Upper lobe of left lung (tissue), 6 donors: ENCODE measurements around the gene GALNT18. TPM values are rescaled to one million over a fixed set of nuclear protein-coding genes. Genes with fewer than 3 reads are reported as not detected.

Source experiments
- ATAC-seq, 2 donors: fragments of 200-7000 bp; cut with Tn5 transposase; one replicate each; pipeline ENCODE4 v1.9.1; 2022; ENCODE audit warnings: mild to moderate bottlenecking in 2 of 2, moderate library complexity in 2 of 2; ENCODE audit not compliant: low FRiP score in 2 of 2
- DNase-seq, 2 donors: peaks; one replicate each; pipeline ENCODE4 v3.0.0-alpha.2; 2019 to 2020
- H3K27ac ChIP-seq, 4 donors: fragments of 200-600 bp; sonication (generic); one replicate each; pipeline ENCODE4 v1.5.1; 2016 to 2019
- H3K27me3 ChIP-seq, 4 donors: fragments of 200-600 bp; sonication (generic); one replicate each; pipeline ENCODE4 v1.5.1; 2017 to 2019
- H3K36me3 ChIP-seq, 4 donors: fragments of 200-600 bp; sonication (generic); one replicate each; pipeline ENCODE4 v1.5.1; 2016 to 2019
- H3K4me1 ChIP-seq, 4 donors: fragments of 200-600 bp; sonication (generic); one replicate each; pipeline ENCODE4 v1.5.1; 2018 to 2019
- H3K4me3 ChIP-seq, 4 donors: fragments of 200-600 bp; sonication (generic); one replicate each; pipeline ENCODE4 v1.5.1; 2017 to 2019; ENCODE audit warnings: mild to moderate bottlenecking in 2 of 4, moderate library complexity in 1 of 4
- H3K9me3 ChIP-seq, 4 donors: fragments of 200-600 bp; sonication (generic); one replicate each; pipeline ENCODE4 v1.5.1; 2018 to 2019
- CTCF ChIP-seq, 6 experiments: fragments of 450-650 bp in 4 of 6; fragments of 200-600 bp in 2 of 6; sonication (generic) in 2 of 6; IDR thresholded peaks; one replicate each; pipeline ENCODE4 v1.5.1; 2016 to 2019; ENCODE audit warnings: antibody characterized with exemption in 6 of 6
- EP300 ChIP-seq, 4 donors: sonication (generic); formaldehyde crosslinking; IDR thresholded peaks; one replicate each; pipeline ENCODE4 v1.5.1; 2017; ENCODE audit warnings: antibody characterized with exemption in 4 of 4, control low read depth in 2 of 4
- POLR2A ChIP-seq, 4 donors: fragments of 450-650 bp; IDR thresholded peaks; one replicate each; pipeline ENCODE4 v1.5.1; 2016 to 2017; ENCODE audit warnings: antibody characterized with exemption in 4 of 4, mild to moderate bottlenecking in 2 of 4
- POLR2AphosphoS5 ChIP-seq, 2 donors: sonication (generic); formaldehyde crosslinking; IDR thresholded peaks; one replicate each; pipeline ENCODE4 v1.5.1; 2017; ENCODE audit warnings: antibody characterized with exemption in 2 of 2
- WGBS, 2 donors: methylation state at CpG; one replicate each; pipeline ENCODE4 v1.1.5; 2017 to 2018; 5-methylcytosine and 5-hydroxymethylcytosine counted together
- total RNA-seq, 6 donors: library from RNA; depleted of rRNA in 4 of 6; stranded (reverse); fragments of >200 nt in 4 of 6; gene quantifications; one replicate each; pipeline versions ENCODE4 v1.1.0 to v1.2.1, GENCODE V29; 2016 to 2021
- donor health status: DM: no; HTN: no; CAD: no; lungs with moderate emphysema.
- donor health status: DM: no; HTN: yes; CAD: no; lungs with severe emphysema.

Gene GALNT18
- total RNA-seq, 6 donors from 2014 or later, result 48.2 to 115 (median 61.8) TPM

- no peaks in the 10 kb centered on the region for H3K9me3 ChIP-seq
- TF ChIP-seq CTCF (IDR thresholded peaks at IDR 0.05), result no peak
- no peak for TF ChIP-seq POLR2A (IDR thresholded peaks at IDR 0.05)
- TF ChIP-seq EP300 (IDR thresholded peaks at IDR 0.05), result no peak
- TF ChIP-seq POLR2AphosphoS5 (IDR thresholded peaks at IDR 0.05), result no peak
- H3K27me3 ChIP-seq, result no peaks in the 10 kb centered on the region
- H3K4me3 ChIP-seq, result no peak overlapping the region
- DNase-seq (no peak), ATAC-seq (no peak)
- H3K4me1 ChIP-seq, result peaks cover 0 to 16% (median 5%) of the 10 kb centered on the region in 4 donors
- H3K27ac ChIP-seq, result no peak overlapping the region
- 92 to 97% methylated on average over 3 of the region's 3 CpGs for whole genome bisulfite sequencing, 2 donors
- H3K36me3 ChIP-seq, result no peaks in the 10 kb centered on the region
Observed at GRCh38 chr11:11397781-11398180, 224.0 kb downstream of the GALNT18 start.

- DNase-seq (no peak), ATAC-seq (no peak)
- TF ChIP-seq CTCF (IDR thresholded peaks at IDR 0.05), result no peak
- no peak for TF ChIP-seq POLR2AphosphoS5 (IDR thresholded peaks at IDR 0.05)
- no peaks in the 10 kb centered on the region for H3K36me3 ChIP-seq
- 78 to 83% methylated on average over 2 of the region's 2 CpGs for WGBS, 2 donors
- H3K4me1 ChIP-seq, result peaks cover 3 to 17% (median 6%) of the 10 kb centered on the region in 4 donors
- H3K4me3 ChIP-seq, result no peak overlapping the region
- H3K27me3 ChIP-seq, result no peaks in the 10 kb centered on the region
- no peaks in the 10 kb centered on the region for H3K9me3 ChIP-seq
- no peak overlapping the region for H3K27ac ChIP-seq
Observed at GRCh38 chr11:11397036-11397415, 224.8 kb downstream of the GALNT18 start.

- Histone ChIP-seq H3K27ac (no peak overlapping the region), H3K4me1 (peaks cover 4 to 17% (median 10%) of the 10 kb centered on the region in 4 donors), H3K9me3 (no peaks in the 10 kb centered on the region), H3K27me3 (no peaks in the 10 kb centered on the region), H3K36me3 (no peaks in the 10 kb centered on the region), H3K4me3 (no peak overlapping the region)
- TF ChIP-seq POLR2A (IDR thresholded peaks at IDR 0.05) (no peak), EP300 (IDR thresholded peaks at IDR 0.05) (no peak), CTCF (IDR thresholded peaks at IDR 0.05) (no peak), POLR2AphosphoS5 (IDR thresholded peaks at IDR 0.05) (no peak)
- 67 to 70% methylated on average over 11 of the region's 11 CpGs for WGBS, 2 donors
- ATAC-seq, result peak in 1 of 2 donors; percentile 92
- no peak for DNase-seq
Observed at GRCh38 chr11:11396301-11397035, 225.3 kb downstream of the GALNT18 start.

GRCh38 chr11:11395126-11395525, 226.7 kb downstream of the GALNT18 start:
- H3K36me3 ChIP-seq, result no peaks in the 10 kb centered on the region
- no peaks in the 10 kb centered on the region for H3K9me3 ChIP-seq
- ATAC-seq (no peak), DNase-seq (no peak)
- 88 to 97% methylated on average over 2 of the region's 2 CpGs for whole genome bisulfite sequencing, 2 donors
- H3K4me3 ChIP-seq, result no peak overlapping the region
- no peaks in the 10 kb centered on the region for H3K27me3 ChIP-seq
- TF ChIP-seq EP300 (IDR thresholded peaks at IDR 0.05) (no peak), POLR2AphosphoS5 (IDR thresholded peaks at IDR 0.05) (no peak), CTCF (IDR thresholded peaks at IDR 0.05) (no peak), POLR2A (IDR thresholded peaks at IDR 0.05) (no peak)
- H3K27ac ChIP-seq, result no peak overlapping the region
- H3K4me1 ChIP-seq, result peaks cover 4 to 17% (median 12%) of the 10 kb centered on the region in 4 donors

- Histone ChIP-seq H3K27me3 (no peaks in the 10 kb centered on the region), H3K4me3 (no peak overlapping the region), H3K36me3 (no peaks in the 10 kb centered on the region), H3K27ac (no peak overlapping the region), H3K9me3 (no peaks in the 10 kb centered on the region), H3K4me1 (peaks cover 6 to 23% (median 17%) of the 10 kb centered on the region in 4 donors)
- DNase-seq (no peak), ATAC-seq (no peak)
- TF ChIP-seq EP300 (IDR thresholded peaks at IDR 0.05) (no peak), CTCF (IDR thresholded peaks at IDR 0.05) (no peak), POLR2AphosphoS5 (IDR thresholded peaks at IDR 0.05) (no peak), POLR2A (IDR thresholded peaks at IDR 0.05) (no peak)
Observed at GRCh38 chr11:11394241-11394640, 227.6 kb downstream of the GALNT18 start.
